ENCODE measurements around the gene PDE11A.

DNA sequence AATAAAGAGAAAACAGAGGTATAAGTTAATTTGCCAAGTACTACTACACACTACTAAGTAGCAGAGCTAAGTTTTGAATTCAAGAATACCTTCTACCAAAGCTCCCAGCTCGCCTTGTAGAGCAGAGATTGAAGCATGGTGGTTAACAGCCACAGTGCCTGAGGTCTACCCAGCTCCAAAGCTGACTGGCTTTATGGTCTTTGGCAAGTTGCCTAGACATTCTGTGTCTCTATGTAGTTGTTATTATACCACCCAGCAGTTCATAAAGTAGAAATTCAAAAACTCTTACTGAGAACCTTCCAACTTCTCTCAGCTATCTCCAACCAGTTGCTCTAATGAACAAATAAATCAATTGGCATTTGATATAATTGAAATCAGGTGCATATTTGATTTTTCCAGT is 87.8 kb downstream of the PDE11A start:
- TF ChIP-seq, protein P1, sequence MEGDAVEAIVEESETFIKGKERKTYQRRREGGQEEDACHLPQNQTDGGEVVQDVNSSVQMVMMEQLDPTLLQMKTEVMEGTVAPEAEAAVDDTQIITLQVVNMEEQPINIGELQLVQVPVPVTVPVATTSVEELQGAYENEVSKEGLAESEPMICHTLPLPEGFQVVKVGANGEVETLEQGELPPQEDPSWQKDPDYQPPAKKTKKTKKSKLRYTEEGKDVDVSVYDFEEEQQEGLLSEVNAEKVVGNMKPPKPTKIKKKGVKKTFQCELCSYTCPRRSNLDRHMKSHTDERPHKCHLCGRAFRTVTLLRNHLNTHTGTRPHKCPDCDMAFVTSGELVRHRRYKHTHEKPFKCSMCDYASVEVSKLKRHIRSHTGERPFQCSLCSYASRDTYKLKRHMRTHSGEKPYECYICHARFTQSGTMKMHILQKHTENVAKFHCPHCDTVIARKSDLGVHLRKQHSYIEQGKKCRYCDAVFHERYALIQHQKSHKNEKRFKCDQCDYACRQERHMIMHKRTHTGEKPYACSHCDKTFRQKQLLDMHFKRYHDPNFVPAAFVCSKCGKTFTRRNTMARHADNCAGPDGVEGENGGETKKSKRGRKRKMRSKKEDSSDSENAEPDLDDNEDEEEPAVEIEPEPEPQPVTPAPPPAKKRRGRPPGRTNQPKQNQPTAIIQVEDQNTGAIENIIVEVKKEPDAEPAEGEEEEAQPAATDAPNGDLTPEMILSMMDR (IDR thresholded peaks at IDR 0.05): no peak
- no peak for TF ChIP-seq POLR2A (IDR thresholded peaks at IDR 0.05)

All from esophagus squamous epithelium (tissue), 4 donors.